Epithelial cell of prostate (primary cell): ENCODE results near the gene ANKRD65.
"Not testable (repeated sequence)": the region's sequence is repeated elsewhere in the genome, so short reads cannot be mapped to it uniquely, and the experiment has no call there.

Source experiments
- DNase-seq: peaks from one replicate; pipeline ENCODE4 v3.0.0-alpha.2; 2011; ENCODE audit warnings: low read depth, low spot score
- H3K27ac ChIP-seq: fragments of 450-650 bp; 2 replicates; pipeline ENCODE4 v1.5.1; 2017; ENCODE audit warnings: mild to moderate bottlenecking

Gene ANKRD65

DNA sequence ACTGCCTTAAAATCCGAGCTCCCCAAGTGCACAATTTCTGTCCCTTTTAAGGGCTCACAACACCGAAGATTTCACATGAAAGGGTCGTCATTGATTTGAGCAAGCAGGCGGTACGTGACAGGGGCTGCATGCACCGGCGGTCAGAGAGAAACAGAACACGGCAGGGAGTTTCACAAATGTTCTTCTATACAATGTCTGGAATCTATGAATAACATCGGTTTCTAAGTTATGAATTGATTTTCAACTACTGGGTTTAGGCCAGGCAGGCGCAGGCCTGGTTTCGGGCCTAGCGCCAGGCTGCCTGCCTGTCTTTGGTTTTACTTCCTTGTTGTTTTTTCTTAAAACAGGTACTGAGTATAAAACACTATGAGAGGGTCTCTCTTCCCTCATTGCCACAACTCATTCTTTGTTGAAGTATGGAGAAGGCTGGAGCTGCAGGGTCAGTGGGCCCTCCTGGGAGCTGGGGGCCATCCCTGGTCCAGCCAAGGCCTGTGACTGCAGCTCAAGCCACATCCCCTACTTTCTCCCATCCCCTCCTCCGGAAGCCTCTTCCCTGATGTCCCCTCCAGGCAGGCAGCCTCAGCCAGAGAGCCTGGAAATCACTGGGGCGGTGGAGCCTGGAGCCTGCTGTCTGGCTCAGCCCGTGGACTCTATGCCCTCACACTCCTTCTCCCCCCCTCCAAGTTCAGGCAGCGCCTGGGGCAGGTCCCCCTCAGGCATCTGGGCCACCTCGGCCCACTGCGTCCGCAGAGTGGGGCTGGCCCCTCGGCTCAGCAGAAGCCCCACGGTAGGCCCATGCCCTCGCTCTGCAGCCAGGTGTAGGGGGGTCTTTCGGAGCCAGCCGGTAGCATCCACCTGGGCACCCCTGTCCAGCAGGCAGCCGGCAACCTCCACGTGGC is 2.4 kb downstream of the ANKRD65 start:
- no peak for DNase-seq
- H3K27ac ChIP-seq = peak overlapping the region; percentile 82

DNA sequence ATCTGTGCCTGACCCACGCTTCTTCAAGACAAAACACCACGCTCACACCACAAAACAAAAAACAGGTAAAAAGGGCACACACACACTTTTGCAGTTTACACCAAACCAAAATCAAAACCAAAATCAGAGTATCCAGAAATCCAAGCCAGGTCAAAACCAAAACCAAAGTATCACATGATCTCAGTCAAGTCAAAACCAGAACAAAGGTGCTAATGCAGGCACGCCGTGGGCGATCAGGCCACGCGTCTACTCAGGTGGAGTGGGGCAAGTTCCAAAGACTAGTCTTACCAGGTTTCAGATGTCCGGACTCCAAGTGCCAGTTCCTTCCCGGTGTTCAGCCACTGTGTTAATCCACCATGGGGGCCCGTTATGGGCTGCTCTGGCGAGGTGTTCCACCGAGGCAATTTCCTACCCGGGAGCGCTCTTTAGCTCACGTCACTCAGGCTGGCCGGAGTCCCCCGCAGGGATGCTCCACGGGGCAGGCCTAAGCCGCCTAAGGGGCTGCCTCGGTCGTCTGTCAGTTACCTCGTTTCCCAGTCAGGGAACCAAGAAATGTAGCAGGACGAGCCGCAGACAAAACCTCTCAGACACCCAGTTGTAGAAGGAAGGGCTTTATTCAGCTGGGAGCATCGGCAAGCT is 3.1 kb downstream of the ANKRD65 start:
- not testable (repeated sequence) for DNase-seq

DNA sequence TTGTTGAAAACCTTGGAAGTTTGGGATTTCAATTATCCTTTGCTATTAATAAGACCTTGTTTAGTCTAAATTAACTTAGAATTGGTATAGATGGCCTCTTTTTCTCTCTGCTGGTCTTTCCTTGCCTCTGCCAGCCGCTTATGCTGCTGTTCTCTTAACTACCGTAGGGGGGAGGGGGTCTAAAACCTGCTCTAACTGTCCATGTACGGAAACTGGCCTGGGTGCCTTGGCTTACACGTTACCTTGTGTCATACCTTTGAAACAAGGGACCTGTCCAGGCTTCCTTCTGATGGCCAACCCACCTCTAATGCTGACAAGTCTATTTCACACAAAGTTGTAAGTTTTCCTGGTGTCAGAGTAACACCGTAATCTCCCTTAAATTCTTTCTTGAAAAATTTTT is 3.7 kb downstream of the ANKRD65 start:
- peak overlapping the region; percentile 82 for H3K27ac ChIP-seq
- not testable (repeated sequence) for DNase-seq

More for the DNA sequence above, 3.1 kb downstream of the ANKRD65 start:
- peak overlapping the region; percentile 82 for H3K27ac ChIP-seq

DNA sequence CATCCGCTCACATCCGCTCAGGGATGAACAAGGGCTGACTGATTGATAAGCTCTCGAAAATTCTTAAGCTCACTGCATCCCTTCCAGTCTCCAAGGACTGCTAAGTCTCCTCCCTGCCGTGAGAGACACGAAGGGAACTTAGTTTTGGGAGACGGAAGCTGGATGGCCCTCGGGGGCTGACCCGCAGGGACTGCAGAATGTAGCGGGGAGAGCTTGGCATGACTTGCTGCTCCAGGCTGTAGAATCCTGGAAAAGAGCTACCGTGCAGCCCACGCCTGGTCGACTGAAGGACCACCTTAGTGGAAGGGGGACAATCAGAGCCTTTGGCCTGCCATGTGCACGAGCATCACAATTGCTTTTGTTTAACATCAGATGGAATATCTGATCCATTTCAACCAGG is 5.3 kb downstream of the ANKRD65 start:
- DNase-seq = no peak
- no peak overlapping the region for H3K27ac ChIP-seq

DNA sequence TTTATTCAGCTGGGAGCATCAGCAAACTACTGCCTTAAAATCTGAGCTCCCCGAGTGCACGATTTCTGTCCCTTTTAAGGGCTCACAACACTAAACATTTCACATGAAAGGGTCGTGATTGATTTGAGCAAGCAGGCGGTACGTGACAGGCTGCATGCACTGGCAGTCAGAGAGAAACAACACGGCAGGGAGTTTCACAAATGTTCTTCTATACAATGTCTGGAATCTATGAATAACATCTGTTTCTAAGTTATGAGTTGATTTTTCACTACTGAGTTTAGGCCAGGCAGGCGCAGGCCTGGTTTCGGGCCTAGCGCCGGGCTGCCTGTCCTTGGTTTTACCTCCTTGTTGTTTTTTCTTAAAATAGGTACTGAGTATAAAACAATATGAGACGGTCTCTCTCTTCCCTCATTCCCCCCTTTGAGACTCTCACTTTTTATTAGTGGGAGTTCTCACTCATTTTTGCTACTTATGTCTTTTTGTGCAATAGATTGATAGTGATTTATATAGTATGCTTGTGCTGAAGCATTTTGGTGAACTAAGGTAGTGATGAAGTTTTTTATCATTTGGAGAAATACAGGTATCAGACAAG is 8.7 kb downstream of the ANKRD65 start:
- H3K27ac ChIP-seq = not testable (repeated sequence)

DNA sequence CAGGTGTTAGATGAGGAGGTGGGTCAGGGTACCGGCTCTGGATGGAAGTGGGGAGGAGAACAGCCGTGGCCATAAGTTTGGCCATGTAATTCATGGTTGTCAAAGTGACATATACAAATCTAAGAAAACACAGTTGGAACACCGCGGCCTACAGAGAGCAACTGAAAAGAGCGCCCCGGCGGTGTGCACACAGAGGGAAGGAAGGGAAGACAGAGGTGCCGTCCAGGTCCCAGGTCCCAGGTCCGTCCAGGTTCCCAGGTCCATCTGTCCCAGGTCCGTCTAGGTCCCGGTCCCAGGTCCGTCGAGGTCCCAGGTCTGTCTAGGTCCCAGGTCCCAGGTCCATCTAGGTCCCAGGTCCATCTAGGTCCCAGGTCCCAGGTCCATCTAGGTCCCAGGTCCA is 9.4 kb downstream of the ANKRD65 start:
- H3K27ac ChIP-seq = no peak overlapping the region
- DNase-seq = no peak

More for the DNA sequence above, 8.7 kb downstream of the ANKRD65 start:
- DNase-seq = not testable (repeated sequence)

DNA sequence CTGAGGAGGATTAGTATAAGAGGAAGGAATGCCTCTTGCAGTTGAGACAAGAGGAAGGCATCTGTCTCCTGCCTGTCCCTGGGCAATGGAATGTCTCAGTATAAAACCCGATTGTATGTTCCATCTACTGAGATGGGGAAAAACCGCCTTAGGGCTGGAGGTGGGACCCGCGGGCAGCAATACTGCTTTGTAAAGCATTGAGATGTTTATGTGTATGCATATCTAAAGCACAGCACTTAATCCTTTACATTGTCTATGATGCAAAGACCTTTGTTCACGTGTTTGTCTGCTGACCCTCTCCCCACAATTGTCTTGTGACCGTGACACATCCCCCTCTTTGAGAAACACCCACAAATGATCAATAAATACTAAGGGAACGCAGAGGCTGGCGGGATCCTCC is 10.8 kb downstream of the ANKRD65 start:
- DNase-seq, H3K27ac ChIP-seq: not testable (repeated sequence)

DNA sequence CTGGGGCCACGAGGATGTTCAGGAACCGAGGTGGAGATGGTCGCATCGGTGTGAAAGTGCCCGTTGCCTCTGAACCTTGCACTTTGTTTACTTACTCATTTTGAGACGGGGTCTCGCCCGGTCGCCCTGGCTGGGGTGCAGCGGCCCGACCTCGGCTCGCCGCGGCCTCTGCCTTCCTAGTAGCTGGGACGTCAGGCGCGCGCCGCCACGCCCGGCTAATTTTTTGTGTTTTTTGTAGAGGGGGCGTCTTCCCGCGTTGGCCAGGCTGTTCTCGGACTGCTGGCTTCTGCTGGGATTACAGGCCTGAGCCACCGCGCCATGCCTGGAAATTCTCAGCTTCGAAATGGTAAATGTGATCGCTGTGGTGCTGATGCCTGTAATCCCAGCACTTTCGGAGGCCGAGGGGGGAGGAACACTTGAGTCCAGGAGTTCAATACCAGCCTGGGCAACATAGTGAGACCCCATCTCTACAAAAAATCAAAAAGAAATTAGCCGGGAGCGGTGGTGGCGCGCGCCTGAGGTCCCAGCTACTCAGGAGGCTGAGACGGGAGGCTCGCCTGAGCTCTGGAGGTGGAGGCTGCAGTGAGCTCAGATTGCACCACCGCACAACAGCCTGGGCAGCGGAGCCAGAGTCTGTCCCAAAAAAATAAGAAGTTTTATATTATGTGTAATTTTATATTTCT is 13.3 kb downstream of the ANKRD65 start:
- DNase-seq = no peak
- H3K27ac ChIP-seq = peak overlapping the region; percentile 69

DNA sequence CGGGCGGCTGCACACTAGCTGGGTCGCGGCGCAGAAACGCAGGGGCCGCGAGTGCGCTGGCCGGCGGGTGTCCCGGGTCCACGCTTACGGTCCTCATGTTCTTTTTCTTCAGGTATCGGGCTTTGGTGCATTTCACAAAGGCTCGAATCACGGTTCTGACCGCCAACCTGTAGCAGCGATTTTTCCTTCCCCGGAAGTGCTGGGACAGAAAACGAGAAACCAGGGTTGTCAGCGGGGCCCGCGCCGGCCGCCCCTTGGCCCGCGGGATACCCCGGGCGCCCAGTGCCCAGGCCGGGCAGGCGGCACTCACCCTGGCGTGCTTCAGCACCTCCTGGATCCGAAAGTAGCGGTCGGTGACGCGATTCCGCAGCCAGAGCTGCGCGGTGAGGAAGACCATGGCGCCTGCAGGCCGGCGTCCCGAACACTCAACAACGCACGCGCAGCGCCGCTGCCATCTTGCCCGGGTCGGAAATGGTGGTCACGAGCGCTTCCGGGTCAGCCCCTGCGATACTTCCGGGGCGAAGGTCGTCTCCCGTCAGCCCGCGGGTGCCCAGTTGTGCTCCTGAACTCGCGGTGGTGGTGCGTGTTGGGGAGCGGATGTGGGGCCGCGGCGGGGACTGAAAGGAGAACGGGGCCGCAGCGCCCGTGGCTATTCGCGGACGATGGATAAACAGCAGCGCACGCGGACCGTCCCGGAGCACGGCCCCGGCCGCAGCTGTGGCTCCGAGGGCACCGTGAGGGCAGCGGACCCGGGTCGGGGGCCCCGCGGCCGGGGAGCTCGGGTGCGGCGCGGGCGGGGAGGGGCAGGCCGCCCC is 14.0 kb downstream of the ANKRD65 start, which contains the start of gene MRPL20:
Gene MRPL20, minus strand, starts transcription at position 473 of the 815 bp plus-strand sequence. Its CDS starts 76 bp downstream, at position 397.
- DNase-seq = peak; percentile 52
- peak within 1 kb of the TSS; percentile 69 for H3K27ac ChIP-seq

DNA sequence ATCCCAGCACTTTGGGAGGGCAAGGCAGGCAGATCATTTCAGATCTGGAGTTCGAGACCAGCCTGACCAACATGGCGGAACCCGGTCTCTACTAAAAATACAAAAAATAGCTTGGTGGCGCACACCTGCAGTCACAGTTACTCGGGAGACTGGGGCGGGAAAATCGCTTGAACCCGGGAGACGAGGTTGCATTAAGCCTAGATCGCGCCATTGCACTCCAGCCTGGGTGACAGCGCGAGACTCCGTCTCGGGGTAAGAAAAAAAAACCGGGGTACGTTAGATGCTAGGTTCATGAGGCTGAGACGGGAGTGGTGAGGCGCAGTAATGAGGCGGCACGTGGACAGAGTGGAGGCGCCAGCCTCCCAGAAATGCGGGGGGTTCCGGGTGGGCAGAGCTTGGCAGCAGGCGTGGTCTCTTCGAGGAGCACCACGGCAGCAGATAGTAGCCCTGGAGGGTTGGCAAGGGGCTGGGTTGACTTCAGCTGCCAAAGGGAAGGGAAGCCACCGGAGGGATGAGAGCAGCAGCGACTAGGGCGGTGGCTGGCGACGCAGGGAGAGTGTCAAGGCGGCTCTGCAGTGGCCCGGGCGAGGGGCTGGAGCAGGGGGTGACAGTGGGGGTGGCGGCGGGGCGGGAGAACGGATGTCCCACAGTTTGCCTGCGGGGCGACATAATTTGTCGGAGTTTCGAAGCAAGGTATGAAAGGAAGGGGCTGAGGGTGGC is 14.8 kb downstream of the ANKRD65 start:
- peak overlapping the region; percentile 69 for H3K27ac ChIP-seq
- no peak for DNase-seq

DNA sequence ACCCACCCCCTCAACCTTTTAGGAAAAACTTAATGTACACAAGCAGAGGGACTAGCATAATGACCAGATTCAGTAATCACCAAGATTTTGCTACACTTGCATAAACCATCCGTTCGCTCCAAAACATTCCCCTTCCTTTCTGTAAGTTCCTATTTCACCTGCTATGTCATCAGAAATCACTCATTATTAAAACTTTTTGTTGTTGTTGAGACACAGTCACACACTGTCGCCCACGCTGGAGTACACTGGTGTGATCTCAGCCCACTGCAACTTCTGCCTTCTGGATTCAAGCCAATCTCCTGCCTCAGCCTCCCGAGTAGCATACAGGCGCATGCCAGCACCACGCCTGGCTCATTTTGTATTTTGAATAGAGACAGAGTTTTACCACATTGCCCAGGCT is 17.4 kb downstream of the ANKRD65 start:
- no peak for DNase-seq
- H3K27ac ChIP-seq = peak overlapping the region; percentile 34

DNA sequence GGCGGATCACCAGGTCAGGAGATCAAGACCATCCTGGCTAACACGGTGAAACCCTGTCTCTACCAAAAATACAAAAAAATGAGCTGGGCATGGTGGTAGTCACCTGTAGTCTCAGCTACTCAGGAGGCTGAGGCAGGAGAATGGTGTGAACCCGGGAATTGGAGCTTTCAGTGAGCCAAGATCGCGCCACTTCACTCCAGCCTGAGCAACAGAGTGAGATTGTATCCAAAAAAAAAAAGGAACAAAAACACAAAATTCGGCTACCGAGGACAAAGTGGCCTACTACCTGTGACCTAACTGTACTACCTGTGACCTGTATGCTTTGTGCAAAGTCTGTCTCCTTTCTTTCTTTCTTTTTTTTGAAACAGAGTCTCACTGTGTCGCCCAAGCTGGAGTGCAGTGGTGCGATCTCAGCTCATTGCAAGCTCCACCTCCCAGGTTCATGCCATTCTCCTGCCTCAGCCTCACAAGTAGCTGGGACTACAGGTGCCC is 18.1 kb downstream of the ANKRD65 start:
- DNase-seq = not testable (repeated sequence)
- peak overlapping the region; percentile 34 for H3K27ac ChIP-seq

DNA sequence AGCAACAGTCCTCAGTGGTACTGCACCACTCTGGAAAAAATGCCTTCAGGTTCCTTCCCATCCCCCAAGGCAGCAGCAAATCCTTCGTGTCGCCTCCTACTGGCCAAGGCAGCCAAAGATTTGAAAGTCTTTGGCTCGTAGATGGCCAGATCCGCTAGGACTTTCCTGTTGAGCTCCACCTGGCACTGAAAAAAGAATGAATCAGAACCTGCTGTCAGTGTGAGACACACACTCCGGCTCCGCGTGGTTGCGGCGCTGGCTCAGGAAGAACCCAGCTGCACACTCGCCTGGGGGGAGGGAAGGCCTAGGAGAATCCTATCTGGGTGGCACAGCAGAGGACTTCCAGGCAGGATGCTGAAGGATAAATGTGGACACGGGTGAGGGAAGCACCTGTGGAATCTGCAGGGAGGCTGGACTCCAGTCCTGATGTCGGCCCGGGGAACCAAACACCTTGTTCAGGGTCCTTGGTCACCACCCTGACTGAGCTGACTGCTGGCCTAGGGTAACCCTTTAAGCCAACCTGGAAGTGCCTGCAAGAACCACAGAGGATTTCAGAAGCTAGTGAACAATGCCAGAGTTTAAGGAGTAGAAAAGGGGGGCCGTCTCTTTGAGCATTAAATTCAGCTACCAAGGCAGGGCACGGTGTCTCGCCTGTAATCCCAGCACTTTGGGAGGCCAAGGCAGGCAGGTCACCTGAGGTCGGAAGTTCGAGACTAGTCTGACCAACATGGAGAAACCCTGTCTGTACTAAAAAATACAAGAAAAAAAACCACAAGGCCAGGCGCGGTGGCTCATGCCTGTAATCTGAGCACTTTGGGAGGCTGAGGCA is 18.8 kb downstream of the ANKRD65 start:
- DNase-seq = peak; percentile 61
- peak overlapping the region; percentile 34 for H3K27ac ChIP-seq

DNA sequence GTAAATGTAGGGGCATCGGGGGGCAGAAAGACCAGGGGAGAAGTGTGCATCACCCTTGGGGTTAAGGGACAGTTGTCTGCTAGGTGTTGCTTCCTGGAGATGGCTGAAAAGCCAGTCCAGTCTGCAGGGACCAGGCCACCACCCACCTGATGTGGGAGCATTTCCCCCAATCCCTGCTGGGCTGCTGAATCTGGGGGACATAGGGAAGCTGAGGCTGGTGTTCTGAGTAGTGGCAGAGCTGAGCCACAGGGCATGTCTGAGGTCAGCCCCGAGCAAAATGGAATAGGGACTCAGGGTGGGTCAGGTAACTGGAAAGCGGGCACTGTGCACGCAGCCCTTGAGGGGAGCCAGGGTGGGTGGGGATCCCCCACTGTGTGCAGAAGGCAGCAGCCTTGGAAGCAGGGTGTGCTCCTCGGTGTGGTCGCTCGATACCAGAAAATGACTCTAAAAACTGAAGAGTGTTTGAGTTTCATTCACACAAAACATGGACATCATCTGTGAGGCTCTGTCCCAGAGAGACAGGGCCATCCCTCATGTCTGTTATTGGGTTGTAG is 19.5 kb downstream of the ANKRD65 start:
- DNase-seq = no peak
- H3K27ac ChIP-seq = peak overlapping the region; percentile 34

DNA sequence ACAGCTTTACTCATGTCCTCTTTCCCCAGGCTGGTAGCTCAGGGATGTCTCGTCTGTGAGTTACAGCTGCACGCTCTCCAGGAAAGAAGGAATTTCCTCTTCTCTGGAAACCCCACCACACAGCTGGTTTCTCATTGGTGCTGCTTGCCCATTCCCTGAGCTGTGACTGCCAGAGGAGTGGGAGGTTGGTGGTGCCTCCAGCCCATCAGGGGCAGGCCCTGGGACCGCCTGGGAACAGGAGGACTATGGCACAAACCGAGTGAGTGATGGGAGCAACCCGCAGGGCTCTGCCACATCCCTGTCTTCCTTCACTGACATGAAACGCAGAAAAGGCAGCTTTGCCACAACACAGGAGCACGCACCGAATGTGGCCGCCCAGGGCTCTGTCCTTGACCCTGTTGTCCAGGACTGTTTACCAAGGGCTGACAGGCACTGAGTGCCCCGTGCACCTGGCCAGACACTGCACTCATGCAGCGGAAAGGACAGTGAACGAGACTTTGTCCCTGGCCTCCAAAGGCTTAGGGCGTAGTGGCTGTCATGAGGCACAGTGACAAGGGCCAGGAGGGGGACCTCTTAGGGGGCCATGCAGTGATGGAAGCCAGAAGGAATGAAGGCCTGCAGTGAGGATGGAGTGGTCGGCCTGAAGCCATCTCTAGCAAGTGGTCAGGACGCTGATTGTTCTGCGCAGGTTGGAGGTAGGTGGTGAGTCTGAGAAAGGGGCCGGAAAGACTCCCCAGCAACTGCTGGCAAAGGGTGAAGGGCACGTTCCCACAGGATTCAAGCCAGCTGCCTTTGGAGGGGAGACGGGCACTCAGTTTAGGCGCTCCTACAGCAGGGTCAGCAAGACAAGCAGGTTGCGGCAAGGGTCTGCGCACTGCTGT is 20.3 kb downstream of the ANKRD65 start:
- H3K27ac ChIP-seq = peak overlapping the region; percentile 70
- no peak for DNase-seq

DNA sequence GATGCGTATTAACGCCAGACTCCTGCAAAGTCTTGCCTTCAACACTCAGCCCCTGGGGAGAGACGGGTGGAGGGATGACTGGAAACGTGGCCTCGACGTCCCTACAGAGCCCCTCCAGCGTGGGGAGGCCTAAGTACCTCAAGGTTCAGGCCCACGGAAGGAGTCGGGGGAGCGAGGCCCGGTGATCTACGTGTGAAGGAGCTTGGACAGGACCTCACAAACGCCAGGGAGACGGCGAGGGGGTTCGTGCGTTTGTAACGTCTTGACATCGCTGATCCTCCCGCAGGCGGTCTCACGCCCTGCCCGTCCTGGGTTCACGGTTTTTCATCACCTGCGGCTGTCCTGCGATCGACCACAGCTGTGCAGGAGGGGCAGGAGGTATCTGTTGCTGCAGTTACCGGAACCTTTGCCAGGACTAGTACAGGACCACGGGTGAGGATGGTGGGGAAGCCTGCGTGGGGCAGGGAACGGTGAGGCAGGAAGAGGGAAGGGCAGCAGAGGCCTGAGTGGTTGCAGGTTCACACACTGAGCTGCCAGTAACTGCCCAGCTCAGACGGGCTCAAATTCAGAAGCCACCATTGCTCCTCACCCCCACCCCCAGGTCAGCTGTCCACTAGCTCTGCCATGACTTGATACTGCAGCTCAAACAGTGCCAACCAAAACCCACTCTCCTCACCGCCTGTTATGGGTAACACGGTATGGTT is 21.1 kb downstream of the ANKRD65 start:
- peak overlapping the region; percentile 70 for H3K27ac ChIP-seq
- no peak for DNase-seq
